Measurements from ENCODE around the gene RNF121.

RNF121 gene

GRCh38 chr11:71935338-71935925, 6.6 kb downstream of the RNF121 start:
- no peak for DNase-seq

- DNase-seq: no peak
Measured at GRCh38 chr11:71936825-71937224, 8.0 kb downstream of the RNF121 start.

- DNase-seq: no peak
Measured at GRCh38 chr11:71937826-71938225, 9.0 kb downstream of the RNF121 start.

- DNase-seq: no peak
Measured at GRCh38 chr11:71940561-71941219, 11.8 kb downstream of the RNF121 start.

GRCh38 chr11:71946144-71946571, 17.3 kb downstream of the RNF121 start:
- DNase-seq: no peak

GRCh38 chr11:71947498-71947897, 18.7 kb downstream of the RNF121 start:
- DNase-seq: no peak

GRCh38 chr11:71948314-71949027, 19.6 kb downstream of the RNF121 start:
- DNase-seq: peak; percentile 58

GRCh38 chr11:71949034-71949433, 20.2 kb downstream of the RNF121 start:
- DNase-seq: no peak

- DNase-seq: no peak
Measured at GRCh38 chr11:71951741-71952310, 23.0 kb downstream of the RNF121 start.

GRCh38 chr11:71955898-71956456, 27.1 kb downstream of the RNF121 start:
- no peak for DNase-seq

GRCh38 chr11:71962428-71963038, 33.7 kb downstream of the RNF121 start:
- no peak for DNase-seq

GRCh38 chr11:71963468-71963867, 34.6 kb downstream of the RNF121 start:
- DNase-seq: no peak

GRCh38 chr11:71964641-71965040, 35.8 kb downstream of the RNF121 start:
- no peak for DNase-seq

- DNase-seq: no peak
Measured at GRCh38 chr11:71971680-71972079, 42.8 kb downstream of the RNF121 start.

- no peak for DNase-seq
Measured at GRCh38 chr11:71976551-71976950, 47.7 kb downstream of the RNF121 start.

- no peak for DNase-seq
Measured at GRCh38 chr11:71977090-71977489, 48.2 kb downstream of the RNF121 start.

GRCh38 chr11:71977743-71978418, 49.0 kb downstream of the RNF121 start:
- DNase-seq: no peak

- DNase-seq: no peak
Measured at GRCh38 chr11:71979094-71979493, 50.2 kb downstream of the RNF121 start.

GRCh38 chr11:71979602-71980001, 50.8 kb downstream of the RNF121 start:
- DNase-seq: no peak

GRCh38 chr11:71986131-71986530, 57.3 kb downstream of the RNF121 start:
- DNase-seq: no peak

GRCh38 chr11:71987521-71987920, 58.7 kb downstream of the RNF121 start:
- no peak for DNase-seq

GRCh38 chr11:71988050-71988449, 59.2 kb downstream of the RNF121 start:
- DNase-seq: no peak

GRCh38 chr11:71990701-71991100, 61.9 kb downstream of the RNF121 start:
- DNase-seq: no peak

All from DMS79 (cell line).